GM06990 (cell line): ENCODE results near the gene SCN4B.

Experiments
- DNase-seq: peaks from one replicate; pipeline ENCODE4 v3.0.0-alpha.2; 2011; ENCODE audit not compliant: insufficient read length; ENCODE audit errors: extremely low read depth
- H3K27me3 ChIP-seq: replicated peaks from 2 replicates; pipeline ENCODE4 v1.6.0; 2011; ENCODE audit warnings: low read length; ENCODE audit not compliant: control insufficient read depth, insufficient read depth
- H3K36me3 ChIP-seq: 2 replicates; pipeline ENCODE4 v1.5.1; 2011; ENCODE audit warnings: low read length; ENCODE audit not compliant: control insufficient read depth, insufficient read depth
- H3K4me3 ChIP-seq: replicated peaks from 2 replicates; pipeline ENCODE4 v1.5.1; 2011; ENCODE audit warnings: low read depth, mild to moderate bottlenecking, control low read depth, low read length
- CTCF ChIP-seq: IDR thresholded peaks from 2 replicates; pipeline ENCODE4 v1.5.1; 2011; ENCODE audit warnings: low read length, control low read depth, mild to moderate bottlenecking, inconsistent platforms; ENCODE audit not compliant: insufficient read depth, poor library complexity, severe bottlenecking

SCN4B gene

GRCh38 chr11:118175031-118175992, 22.7 kb upstream of the SCN4B start:
- no peak overlapping the region for H3K4me3 ChIP-seq
- TF ChIP-seq CTCF, result no peak
- H3K27me3 ChIP-seq, result no peaks in the 10 kb centered on the region; the same call in 1 of the 2 replicates
- DNase-seq, result no peak
- no peaks in the 10 kb centered on the region for H3K36me3 ChIP-seq

GRCh38 chr11:118174006-118174567, 21.5 kb upstream of the SCN4B start:
- no peak for TF ChIP-seq CTCF
- H3K4me3 ChIP-seq, result no peak overlapping the region
- no peak for DNase-seq
- H3K27me3 ChIP-seq, result peaks cover under 1% of the 10 kb centered on the region; the same call in 1 of the 2 replicates
- H3K36me3 ChIP-seq, result no peaks in the 10 kb centered on the region

- DNase-seq, result no peak
- no peaks in the 10 kb centered on the region for H3K36me3 ChIP-seq
- TF ChIP-seq CTCF, result no peak
- peaks cover 4% of the 10 kb centered on the region for H3K27me3 ChIP-seq
- H3K4me3 ChIP-seq, result no peak overlapping the region
Measured at GRCh38 chr11:118172356-118172755, 19.7 kb upstream of the SCN4B start.

GRCh38 chr11:118171269-118172062, 18.8 kb upstream of the SCN4B start:
- peak; percentile 95 for TF ChIP-seq CTCF
- DNase-seq, result no peak
- peaks cover 4% of the 10 kb centered on the region for H3K27me3 ChIP-seq
- no peaks in the 10 kb centered on the region for H3K36me3 ChIP-seq
- no peak overlapping the region for H3K4me3 ChIP-seq

GRCh38 chr11:118170882-118171268, 18.3 kb upstream of the SCN4B start:
- Histone ChIP-seq H3K27me3 (peaks cover 4% of the 10 kb centered on the region), H3K4me3 (no peak overlapping the region), H3K36me3 (no peaks in the 10 kb centered on the region)
- no peak for DNase-seq
- TF ChIP-seq CTCF, result no peak
